Middle frontal gyrus (tissue), 1 donor: Measurements from ENCODE around the gene RANBP3L.
"Not testable (repeated sequence)": the region's sequence is repeated elsewhere in the genome, so short reads cannot be mapped to it uniquely, and the experiment has no call there.

Experiments used
- DNase-seq: peaks from one replicate; pipeline ENCODE4 v3.0.0-alpha.2; 2015; ENCODE audit warnings: low spot score; ENCODE audit errors: extremely low spot score

Gene RANBP3L

DNA sequence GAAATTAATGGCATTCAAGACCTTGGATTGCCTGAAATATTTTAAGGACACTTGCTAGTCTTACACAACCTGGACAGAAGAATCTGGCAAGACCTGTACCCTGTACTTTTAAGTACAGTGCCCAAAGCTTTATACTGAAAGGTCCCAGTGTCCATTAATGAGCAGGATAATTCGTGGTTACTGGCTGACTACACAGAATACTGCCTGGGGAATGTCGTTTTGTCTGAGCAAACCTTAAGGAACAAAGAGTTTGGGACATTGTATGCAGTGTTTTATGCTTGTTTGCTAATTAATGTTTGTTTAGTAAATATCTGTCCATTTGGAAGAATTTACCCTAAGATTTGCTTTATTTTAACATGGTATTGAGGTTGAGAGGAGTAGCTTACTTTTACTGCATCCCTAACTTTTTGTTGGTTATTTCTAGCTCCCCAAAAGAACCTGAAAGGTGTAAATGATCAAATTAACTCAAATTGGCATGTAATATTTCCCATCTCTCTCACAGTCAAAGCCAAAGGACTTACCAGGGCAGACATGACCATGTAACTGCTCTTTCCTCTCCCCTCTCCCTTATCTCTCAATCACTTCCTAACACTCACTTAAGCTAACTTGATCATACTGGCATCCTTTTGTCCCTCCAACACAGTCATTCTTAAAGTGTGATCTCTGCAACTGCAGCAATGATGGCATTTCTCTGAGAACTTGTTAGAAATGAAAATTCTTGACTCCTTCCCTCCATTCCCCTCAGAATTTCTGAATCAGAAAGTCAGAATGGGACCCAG, 15.7 kb downstream of the RANBP3L start:
- no peak for DNase-seq

DNA sequence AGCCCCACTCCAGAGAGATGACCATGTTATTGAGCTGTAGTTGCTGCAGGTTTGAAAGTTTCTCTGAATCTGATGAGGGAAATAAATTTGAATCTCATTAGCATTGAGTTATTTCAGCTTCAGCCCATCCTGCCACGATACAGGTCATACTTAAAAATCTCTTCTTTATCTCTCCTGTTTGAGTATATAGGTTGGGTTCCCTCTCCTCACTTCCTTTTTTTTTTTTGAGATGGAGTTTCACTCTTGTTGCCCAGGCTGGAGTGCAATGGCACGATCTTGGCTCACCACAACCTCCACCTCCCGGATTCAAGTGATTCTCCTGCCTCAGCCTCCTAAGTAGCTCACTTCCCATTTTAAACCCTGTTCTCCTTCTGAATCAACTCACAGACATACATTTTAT, 17.9 kb downstream of the RANBP3L start:
- not testable (repeated sequence) for DNase-seq

- no peak for DNase-seq
These were observed 20.1 kb downstream of the RANBP3L start for GRCh38 chr5:36281626-36282025.

- no peak for DNase-seq
These were observed 22.5 kb downstream of the RANBP3L start for GRCh38 chr5:36279054-36279698.

GRCh38 chr5:36277521-36278176, 24.1 kb downstream of the RANBP3L start:
- DNase-seq, result no peak

GRCh38 chr5:36276864-36277263, 24.8 kb downstream of the RANBP3L start:
- no peak for DNase-seq

DNA sequence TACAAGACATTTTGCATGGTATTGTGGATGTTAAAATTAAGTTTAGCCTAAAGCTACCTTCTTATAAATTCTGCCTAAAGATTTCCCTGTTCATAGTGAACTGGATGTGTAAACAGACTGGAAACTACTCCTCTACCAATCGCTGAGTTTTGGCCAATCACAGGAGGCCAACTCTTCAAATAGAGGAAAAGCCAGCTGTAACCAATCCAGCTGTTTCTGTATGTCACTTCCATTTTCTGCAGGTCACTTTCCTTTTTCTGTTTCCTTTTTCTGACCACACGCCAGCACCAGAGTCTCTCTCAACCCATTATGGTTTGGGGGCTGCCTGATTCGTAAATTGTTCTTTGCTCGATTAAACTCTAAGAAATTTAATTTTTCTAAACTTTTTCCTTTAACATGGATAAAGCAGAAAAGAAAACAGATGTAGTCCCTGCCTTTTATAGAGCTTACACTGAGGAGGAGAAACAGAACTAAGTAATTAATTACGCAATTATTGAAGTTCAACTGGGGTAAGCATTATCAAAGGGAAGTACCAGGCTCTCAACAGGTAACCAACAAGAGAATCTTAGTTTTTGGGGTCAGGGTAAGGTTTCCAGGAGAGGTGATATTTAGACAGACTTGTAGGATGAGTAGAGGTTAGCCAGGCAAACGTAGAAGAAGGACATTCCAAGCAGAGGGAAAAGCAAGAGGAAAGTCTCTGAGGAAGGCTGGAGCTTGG, 27.7 kb downstream of the RANBP3L start:
- no peak for DNase-seq

DNA sequence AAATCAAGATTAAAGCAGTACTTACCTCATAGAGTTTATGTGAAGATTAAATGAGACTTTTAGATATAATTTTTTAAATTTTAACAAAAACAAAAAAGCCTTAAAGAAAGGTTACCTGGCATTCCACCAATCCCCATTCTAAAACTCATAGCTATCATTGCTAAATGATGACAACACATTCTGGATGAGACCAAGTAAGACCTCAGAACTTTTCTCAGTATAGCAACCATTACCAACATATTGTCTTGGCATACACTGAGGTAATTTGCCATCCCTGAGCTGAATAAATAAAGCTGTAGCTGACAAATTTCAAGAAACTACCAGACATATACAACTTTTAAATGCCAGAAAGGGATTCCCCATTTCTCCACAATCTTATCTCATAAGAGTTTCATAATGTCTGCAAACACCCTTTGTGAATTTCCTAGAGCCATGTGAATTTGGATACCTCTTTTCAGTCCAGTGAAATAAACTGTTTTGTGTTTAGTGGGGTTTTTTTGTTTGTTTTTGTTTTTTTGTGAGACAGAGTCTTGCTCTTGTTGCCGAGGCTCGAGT, 29.5 kb downstream of the RANBP3L start:
- no peak for DNase-seq

DNA sequence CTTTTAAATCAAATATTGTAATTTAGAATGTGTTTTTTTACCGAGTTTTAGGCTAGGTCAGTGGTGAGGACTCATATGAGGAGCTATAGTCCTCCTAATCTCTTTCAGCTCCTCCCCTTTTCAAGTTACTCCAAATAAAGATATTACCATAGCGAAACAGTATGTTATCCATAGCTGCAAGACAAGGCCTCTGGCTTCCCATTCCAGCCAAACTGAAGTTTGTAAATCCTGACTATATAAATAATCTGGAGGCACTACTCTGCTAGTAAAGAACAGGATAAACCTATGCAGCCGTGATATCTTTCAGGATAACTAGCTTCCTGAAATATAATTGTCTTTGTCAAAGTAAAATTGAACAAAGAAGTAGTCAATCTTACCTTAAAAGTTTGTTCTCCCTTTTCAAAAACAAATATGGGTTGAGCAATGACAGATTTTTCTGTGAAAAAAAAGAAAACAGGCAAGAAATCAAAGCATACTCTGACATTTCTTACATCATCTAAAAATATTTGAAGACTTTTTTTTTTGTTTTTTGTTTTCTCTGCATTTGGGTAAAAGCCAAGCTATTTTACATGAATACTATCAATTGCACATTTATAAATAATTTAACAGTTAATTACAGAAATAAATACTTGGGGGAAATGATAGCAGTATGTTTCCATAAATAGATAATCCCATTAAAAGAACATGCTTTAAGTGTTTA, 30.7 kb downstream of the RANBP3L start:
- no peak for DNase-seq

DNA sequence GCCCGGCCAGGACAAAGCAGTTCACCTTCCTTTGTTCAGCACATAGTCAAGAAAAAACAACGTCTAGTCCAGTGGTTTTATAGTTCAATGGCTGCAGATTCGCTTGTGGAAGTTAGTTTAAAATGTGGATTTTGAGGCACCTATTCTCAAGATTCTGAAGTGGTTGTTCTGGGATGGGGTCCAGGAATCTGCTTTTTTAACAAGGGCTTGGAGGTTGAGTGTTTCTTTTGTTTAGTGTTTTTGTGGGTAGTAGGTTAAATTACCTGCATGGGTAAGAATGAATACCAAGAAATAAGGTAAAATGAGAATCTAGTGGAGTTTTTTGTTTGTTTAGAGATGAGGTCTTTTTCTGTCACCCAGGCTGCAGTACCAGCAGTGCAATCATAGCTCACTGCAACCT, 31.5 kb downstream of the RANBP3L start:
- no peak for DNase-seq

GRCh38 chr5:36269478-36269877, 32.2 kb downstream of the RANBP3L start:
- DNase-seq, result no peak

GRCh38 chr5:36267905-36268304, 33.8 kb downstream of the RANBP3L start:
- DNase-seq, result no peak

- DNase-seq, result no peak
These were observed 37.4 kb downstream of the RANBP3L start for GRCh38 chr5:36264202-36264760.

- no peak for DNase-seq
These were observed 40.5 kb downstream of the RANBP3L start for GRCh38 chr5:36261186-36261585.

DNA sequence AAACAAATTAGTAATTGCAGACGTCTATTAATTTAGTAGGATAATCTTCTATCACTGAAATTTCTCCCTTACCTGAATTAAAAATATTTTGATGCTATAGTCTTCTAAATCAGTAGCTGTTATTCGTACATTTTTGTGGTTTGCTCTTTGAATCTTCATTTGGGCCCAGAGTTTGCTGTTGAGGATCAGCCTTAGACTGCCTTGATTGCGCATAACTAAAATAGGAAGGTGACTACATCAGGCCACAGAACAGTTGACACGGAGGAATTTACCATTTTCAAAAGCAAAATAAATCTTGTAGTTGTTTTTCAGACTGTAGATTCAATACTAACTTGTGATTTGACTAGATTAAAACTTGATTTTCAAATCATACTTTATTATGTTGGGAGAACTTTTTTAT, 48.1 kb downstream of the RANBP3L start:
- no peak for DNase-seq

DNA sequence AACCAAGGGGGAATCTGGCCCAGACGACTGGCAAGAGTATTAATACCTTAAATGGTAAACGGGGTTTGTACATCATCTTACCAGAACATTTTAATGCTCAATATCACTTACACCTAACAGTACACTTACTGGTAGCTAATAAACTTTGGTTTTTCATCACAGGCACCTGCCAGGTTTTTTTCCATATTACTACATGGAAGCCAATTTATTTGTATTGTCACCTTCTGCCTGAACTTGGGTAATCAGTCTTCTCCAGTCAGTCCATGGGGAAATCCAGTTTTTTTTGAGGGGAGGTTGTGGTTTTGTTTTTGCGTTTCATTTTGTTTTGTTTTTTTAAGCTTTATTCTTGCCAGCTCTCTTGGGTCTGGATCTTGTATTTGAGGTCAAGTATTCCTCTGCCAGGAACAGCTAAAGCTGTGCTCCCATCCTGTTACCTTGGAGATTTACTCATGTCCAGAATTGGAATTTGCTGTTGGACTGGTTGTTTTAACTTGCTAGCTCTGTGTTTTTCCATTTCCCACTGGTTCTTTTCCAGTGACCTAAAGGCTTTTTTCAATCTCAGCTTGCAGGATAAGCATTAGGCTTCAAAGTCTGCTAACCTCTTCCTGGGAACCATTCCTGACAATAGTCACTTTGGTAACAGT, 48.9 kb downstream of the RANBP3L start:
- DNase-seq, result no peak

GRCh38 chr5:36251218-36251617, 50.5 kb downstream of the RANBP3L start:
- no peak for DNase-seq

GRCh38 chr5:36250427-36250826, 51.3 kb downstream of the RANBP3L start:
- no peak for DNase-seq

GRCh38 chr5:36246036-36246800, 55.5 kb downstream of the RANBP3L start:
- DNase-seq, result no peak
